Choroid plexus epithelial cell (primary cell): ENCODE measurements around the gene NABP1.

Experiments
- DNase-seq: peaks from one replicate; pipeline ENCODE4 v3.0.0-alpha.2; 2010; ENCODE audit warnings: low read depth
- H3K4me3 ChIP-seq: 2 replicates; pipeline ENCODE4 v1.5.1; 2011; ENCODE audit warnings: low read depth, mild to moderate bottlenecking, control low read depth, low read length, moderate library complexity
- TF ChIP-seq, protein P1 (sequence below): conservative IDR thresholded peaks from 2 replicates; pipeline ENCODE4 v1.5.1; 2011; ENCODE audit warnings: low read depth, mild to moderate bottlenecking, control low read depth, inconsistent platforms, low read length, moderate library complexity

The NABP1 gene, protein sequence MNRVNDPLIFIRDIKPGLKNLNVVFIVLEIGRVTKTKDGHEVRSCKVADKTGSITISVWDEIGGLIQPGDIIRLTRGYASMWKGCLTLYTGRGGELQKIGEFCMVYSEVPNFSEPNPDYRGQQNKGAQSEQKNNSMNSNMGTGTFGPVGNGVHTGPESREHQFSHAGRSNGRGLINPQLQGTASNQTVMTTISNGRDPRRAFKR

DNA sequence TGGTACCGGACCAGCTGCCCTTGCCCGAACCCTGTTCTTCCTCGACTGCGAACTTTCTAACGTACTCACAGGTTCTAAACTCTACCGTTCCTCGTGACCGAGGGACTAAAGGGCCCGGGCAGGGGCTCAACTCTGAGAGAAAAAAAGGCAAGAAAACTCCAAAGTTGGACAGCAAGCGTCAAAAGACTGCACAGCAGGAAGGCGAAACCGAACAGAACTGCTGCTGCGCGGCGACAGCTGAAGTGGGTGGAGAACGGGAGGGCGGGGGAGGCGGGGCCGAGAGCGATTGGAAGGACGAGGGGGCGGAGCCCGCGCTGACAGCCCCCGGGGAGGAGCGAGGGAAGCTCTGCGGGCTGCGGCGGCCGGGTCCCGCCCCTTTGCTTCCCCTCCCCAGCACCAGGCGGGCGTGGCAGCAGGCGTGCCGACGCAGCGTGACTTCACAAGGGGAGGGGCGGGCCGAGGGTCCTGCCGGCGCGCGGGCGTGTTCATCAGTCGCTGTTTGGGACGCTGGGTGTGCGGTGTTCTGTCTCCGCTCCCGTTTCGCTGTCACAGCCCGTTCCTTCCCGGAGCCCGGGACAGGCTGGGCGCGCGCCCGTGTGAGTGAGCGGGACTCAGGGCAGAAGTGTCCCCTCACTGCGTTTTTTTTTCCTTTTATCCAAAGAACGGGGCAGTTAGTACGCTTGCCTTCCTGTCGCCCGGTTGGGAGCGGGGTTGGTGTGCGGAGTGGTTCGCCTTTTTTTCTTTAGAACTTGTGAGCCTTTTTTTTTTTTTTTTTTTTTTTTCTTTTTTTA is at the start of gene NABP1:
Gene NABP1, plus strand, starts transcription at position 491 of the 791 bp plus-strand sequence. CDS start 479 bp downstream, outside the sequence.
- TF ChIP-seq, protein P1, sequence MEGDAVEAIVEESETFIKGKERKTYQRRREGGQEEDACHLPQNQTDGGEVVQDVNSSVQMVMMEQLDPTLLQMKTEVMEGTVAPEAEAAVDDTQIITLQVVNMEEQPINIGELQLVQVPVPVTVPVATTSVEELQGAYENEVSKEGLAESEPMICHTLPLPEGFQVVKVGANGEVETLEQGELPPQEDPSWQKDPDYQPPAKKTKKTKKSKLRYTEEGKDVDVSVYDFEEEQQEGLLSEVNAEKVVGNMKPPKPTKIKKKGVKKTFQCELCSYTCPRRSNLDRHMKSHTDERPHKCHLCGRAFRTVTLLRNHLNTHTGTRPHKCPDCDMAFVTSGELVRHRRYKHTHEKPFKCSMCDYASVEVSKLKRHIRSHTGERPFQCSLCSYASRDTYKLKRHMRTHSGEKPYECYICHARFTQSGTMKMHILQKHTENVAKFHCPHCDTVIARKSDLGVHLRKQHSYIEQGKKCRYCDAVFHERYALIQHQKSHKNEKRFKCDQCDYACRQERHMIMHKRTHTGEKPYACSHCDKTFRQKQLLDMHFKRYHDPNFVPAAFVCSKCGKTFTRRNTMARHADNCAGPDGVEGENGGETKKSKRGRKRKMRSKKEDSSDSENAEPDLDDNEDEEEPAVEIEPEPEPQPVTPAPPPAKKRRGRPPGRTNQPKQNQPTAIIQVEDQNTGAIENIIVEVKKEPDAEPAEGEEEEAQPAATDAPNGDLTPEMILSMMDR = no peak
- peak within 1 kb of the TSS; percentile 84 for H3K4me3 ChIP-seq
- DNase-seq = peak; percentile 99

DNA sequence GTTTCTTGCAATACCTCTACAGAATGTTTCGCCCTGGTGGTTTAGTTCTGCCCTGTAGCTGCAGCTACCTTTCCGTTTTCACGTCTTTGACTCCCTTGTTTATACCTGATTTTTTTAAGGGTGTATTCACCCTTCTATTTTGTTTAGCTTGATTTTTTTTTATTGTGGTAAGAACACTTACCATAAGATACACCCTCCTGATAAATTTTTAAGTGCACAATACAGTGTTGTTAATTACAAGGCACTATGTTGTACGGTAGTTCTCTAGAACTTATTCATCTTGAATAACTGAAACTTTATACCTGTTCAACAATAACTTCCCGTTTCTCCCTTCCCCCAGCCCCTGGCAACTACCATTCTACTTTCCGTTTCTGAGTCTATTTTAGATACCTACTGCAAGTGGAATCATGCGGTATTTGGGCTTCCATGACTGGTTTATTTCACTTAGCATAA is 48.9 kb upstream of the NABP1 start:
- no peak overlapping the region for H3K4me3 ChIP-seq
- no peak for DNase-seq
- TF ChIP-seq, protein P1 = no peak

DNA sequence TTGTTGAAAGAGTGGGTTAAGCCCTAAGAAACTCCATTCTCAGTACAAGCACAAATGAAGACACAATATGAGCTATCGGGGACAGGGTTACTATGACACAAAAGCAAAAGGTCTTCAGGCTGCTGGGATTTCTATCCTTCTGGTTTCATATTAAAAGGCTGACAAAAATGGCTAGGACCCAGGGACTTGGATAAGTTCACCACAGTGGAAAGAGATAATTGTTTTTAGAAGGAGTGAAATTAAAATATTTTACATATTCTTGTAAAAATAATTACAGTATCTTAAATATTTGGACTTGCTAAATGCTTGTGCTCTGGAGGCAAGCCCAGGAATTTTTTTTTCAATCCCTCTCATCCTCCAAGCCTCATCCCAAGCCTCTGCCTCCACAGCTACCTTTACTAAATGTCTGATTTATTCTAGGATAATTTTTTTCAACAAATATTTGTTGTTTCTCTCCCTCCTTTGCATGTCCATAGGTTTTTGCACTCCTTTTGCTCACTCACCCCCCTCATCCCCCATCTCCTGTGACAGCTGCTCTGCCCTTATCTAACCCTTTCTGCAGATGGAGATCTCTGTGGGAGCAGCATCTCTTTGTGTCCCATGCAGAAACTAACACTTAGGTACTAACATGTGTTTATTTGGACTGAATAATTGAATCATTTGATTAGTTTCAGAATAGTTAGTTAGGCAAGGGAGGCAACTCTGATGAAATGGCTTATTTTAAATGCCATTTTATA is 47.8 kb upstream of the NABP1 start:
- no peak for DNase-seq
- H3K4me3 ChIP-seq = no peak overlapping the region
- TF ChIP-seq, protein P1 = no peak

DNA sequence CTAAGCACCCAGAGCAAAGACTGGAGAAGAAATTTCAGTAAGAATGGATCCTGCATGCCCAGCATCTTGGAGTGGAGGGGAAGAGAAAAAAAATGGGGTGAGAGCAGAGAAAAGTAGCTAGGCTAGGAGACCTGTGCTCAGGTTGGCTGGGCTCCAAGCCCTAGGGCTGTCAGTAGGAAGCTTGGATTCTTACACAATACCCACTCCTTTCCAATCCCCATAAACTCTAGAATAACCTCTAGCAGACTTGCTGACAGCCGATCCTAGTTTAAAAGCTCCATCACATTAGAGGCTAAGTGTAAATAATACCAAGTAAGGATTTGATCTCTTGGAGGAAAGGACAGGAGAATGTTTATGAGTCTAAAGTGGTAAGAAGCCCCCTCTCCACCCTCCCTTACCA is 46.2 kb upstream of the NABP1 start:
- H3K4me3 ChIP-seq = no peak overlapping the region
- peak; percentile 93 for DNase-seq
- TF ChIP-seq, protein P1 = no peak

DNA sequence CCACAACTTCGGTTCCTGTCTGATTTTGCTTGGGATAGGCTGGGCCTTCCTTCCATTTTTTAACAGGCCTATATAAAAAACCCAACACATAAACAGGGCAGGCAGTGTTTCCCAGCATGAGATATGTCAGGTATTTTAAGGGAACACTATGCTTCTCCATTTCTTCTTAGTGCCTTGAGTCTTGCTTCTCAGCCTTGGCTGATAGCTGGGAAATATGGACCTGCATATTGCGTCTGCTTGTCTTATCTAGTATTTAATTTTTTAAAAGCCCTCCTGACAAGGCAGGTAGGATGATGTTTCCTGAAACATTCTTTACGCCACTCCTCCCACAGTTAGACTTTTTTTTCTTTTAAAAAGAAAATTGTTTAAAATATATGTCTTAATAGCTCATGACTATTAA is 45.5 kb upstream of the NABP1 start:
- TF ChIP-seq, protein P1 = no peak
- DNase-seq = no peak
- no peak overlapping the region for H3K4me3 ChIP-seq

DNA sequence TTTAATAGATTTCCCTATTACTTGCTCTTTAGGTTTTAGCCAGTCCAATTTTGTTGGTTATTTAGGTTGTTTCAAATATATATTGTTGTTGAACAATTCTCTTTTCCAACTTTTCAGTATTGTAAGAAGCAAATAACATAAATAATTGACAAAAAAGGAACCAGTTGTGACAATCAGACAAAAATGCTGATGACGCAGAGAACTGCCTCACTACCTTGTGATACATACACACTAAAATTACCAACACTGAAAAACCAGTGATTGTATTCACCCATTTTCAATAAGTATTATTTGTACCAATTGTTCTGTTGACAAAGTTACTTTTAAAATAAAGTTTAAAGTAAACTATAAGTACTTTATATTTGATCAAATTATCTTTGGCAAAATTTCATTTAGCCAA is 43.1 kb upstream of the NABP1 start:
- TF ChIP-seq, protein P1 = no peak
- DNase-seq = no peak

More for the DNA sequence above, 43.1 kb upstream of the NABP1 start:
- no peak overlapping the region for H3K4me3 ChIP-seq
